Activated T-helper 9 cell treated with anti-CD3 and anti-CD28 coated beads, Interleukin-2, amount 50 U/mL, for 16 hours (primary cell): Measurements from ENCODE around the gene INVS.
"Not testable (repeated sequence)": the region's sequence is repeated elsewhere in the genome, so short reads cannot be mapped to it uniquely, and the experiment has no call there.

Experiments used
- DNase-seq: peaks from one replicate; pipeline ENCODE4 v3.0.0-alpha.2; 2020; ENCODE audit warnings: low read depth

INVS gene

DNA sequence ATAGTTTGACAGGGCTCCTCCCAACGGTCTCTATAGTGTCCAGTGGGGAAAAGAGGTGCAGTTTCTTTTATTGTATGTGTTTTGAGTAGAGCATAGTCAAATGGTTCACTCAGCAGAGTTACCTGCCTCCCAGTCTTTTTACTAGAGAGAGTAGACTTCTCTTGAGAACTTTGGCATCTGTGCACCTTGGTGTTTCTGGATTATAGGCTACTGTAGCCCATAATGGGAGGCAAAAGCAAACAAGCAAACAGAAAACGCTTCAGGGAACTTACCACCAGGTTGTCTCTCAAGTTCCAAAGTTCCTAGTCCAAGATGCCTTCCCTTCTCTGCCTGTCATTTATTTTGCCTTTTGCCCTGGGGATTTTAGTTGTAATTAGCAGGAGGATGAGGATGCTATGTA lies 26.2 kb downstream of the INVS start:
- no peak for DNase-seq

DNA sequence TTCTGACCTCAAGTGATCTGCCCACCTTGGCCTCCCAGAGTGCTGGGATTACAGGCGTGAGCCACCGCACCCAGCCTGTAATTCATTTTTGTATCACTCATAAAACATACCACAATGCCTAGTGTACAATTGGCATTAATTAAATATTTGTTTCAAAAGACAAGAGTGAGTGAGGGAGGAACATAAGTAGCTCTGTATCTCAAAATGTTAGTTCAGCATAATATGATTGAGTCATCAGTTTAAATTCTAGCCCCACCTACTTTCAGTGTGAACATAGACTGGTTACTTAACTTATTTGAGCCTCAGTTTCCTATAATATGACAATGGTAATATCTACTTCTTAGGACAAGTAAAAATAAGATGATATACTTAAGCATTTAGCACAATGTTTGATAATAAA lies 26.9 kb downstream of the INVS start:
- DNase-seq: no peak

DNA sequence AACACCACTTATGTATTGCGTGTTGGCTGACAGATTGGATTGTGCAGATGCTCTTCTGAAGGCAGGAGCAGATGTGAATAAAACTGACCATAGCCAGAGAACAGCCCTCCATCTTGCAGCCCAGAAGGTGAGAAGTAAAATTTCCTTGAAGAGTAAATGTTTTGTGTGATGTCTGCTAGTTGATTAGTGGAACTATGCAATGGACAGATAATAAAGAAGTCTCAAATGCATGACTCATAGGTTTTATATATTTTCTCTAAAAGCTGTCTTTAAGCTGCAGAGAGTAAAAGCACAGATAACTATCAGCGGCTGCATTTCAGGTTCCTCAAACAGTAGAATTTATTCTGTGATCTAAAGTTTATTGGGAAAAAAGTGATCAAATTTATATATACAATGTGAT lies 27.4 kb downstream of the INVS start:
- DNase-seq: no peak

DNA sequence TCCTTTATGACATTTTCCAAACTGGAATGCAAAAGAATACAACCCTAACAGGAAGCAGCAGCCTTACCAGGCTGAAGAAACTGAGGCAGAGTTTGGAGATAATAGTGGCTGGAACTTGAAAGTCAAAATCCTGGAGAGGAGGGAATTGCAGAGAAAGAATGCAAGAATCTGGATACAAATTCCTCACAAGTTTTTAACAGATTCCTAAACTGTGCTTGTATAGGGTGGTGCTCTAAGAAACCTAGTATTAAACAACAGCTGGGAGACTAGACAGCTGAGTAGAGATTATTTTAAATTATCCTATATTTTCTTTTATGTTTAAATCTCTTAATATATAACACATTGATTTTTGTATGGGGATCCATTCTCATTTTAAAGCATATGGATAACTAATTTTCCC lies 30.7 kb downstream of the INVS start:
- no peak for DNase-seq

DNA sequence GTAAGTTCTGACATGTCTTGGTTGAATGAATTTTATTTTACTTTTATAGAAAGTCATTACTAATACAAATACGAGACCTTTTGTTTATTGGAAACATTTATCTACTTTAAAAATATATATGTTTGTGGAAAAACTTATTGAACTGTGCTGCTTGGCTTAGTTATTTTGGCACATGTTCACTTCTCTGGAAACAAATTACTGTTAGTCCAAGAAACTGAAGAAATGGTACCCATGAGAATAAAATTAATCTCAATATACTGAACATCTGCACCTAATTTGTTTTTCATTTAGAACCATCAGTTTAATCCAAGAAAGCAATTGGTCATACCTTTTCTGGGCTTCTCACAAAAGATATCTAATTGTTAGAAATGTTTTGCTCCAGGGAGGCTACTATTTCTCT lies 32.2 kb downstream of the INVS start:
- DNase-seq: no peak

DNA sequence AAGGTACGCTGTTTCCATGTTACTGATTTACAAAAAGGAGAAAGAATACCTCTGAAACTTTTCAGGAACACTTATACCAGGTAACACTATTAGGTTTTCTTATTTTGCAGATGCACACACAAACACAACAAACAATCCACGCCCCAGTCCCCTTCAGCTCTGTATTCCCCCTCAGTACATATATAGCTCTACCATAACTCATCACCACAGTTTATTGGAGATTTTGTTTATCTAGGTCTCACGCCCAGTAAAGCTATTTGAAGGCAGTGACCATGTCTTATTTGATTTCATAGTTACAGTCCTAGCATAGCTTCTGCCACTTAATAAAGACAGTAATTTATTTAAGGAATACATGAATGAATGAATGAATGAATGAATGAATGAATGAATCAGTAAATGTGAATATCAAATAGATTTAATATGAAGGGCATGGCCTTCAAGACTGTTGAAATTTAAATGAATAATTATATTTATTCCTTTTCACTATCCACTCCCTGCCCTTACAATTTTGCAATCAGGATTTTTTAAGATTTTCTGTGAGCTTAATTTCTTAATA lies 32.9 kb downstream of the INVS start:
- DNase-seq: no peak

DNA sequence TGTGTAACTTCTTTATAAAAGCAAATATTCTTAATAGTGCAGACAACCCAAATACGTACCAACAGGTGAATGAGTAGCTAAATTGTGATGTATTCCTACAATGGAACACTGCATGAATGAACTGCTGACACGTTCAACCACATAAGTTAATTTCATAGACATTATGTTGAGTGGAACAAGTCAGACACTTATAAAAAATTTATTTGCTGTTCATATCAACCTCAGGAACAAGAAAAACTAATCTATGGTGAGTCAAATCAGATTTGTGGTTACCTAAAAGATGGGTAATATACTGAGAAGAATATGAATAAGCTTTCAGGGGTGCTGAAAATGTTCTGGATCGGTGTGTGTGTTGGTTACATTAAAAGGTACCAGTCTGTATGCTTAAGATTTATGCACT lies 35.7 kb downstream of the INVS start:
- no peak for DNase-seq

DNA sequence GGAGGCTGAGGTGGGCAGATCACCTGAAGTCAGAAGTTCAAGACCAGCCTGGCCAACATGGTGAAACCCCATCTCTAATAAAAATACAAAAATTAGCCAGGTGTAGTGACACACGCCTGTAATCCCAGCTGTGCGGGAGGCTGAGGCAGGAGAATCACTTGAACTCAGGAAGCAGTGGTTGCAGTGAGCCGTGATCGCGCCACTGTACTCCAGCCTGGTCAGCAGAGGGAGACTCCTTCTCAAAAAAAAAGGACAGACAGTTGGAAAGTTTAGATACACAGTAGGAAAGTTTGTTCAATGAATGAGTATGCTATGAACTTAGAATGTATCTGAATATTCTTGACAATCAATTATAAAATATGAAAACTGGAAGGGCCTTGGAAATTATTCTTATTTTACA lies 37.8 kb downstream of the INVS start:
- not testable (repeated sequence) for DNase-seq

DNA sequence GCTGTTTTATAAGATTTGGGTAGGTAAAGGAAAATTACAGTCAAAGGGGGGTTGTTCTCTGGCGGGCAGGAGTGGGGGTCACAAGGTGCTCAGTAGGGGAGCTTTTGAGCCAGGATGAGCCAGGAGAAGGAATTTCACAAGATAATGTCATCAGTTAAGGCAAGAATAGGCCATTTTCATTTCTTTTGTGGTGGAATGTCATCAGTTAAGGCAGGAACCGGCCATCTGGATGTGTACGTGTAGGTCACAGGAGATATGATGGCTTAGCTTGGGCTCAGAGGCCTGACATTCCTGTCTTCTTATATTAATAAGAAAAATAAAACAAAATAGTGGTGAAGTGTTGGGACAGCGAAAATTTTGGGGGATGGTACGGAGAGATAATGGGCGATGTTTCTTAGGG lies 41.3 kb downstream of the INVS start:
- DNase-seq: not testable (repeated sequence)

DNA sequence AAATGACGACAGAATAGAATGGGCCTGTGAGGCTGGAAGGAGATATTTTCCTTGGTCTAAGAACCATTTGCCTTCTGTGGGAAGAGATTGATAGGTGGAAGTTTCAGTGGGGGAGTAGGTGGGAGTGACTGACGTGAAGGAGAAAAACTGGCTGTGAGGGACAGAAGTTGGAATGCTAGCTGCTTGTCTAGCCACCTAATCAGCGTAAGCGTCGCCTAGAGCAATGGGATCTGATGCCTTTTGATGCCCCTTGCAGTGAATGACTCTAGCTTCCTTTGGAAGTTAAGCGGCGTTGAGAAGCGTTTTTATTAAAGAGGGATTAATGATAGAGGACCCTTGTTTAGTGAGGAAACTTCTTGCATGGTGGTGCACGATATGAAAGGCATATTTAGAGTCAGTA lies 42.8 kb downstream of the INVS start:
- not testable (repeated sequence) for DNase-seq

DNA sequence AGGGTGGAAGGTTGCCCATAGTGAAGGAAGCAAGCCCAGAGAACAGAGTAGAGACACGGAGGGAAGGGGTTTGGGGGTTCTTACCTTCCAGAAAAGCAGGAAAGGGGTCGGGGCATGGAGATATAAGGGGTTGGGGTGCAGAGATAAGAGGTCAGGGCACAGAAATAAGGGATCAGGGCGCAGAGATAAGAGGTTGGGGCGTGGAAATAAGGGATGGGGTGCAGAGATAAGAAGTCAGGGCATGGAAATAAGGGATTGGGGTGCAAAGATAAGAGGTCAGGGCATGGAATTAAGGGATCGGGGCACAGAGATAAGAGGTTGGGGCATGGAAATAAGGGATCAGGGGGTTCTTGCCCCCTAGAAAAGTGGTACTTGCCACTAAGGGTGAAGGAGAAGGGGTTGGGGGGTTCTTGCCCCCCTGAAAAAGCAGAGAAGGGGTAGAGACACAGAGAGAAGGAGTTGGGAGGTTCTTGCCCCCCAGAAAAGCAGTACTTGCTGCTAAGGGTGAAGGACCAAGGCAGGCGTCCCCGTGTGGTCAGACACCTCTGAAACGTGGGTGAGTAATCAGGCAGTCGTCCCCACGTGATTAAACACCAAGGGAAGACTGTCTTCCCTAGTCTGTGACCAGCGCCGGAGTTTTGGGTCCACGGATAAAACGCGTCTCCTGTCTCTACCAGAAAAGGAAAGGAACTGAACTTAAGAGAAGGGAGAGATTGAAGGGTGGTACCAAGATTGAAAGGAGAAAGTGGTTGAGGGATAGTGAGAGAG lies 46.3 kb downstream of the INVS start:
- DNase-seq: not testable (repeated sequence)

DNA sequence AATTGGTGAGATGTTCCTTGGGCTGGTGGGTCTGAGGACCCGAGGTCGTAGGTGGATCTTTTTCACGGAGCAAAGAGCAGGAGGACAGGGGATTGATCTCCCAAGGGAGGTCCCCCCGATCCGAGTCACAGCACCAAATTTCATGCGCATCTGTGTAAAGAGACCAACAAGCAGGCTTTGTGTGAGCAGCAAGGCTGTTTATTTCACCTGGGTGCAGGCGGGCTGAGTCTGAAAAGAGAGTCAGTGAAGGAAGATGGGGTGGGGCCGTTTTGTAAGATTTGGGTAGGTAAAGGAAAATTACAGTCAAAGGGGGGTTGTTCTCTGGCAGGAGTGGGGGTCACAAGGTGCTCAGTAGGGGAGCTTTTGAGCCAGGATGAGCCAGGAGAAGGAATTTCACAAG lies 46.9 kb downstream of the INVS start:
- not testable (repeated sequence) for DNase-seq

DNA sequence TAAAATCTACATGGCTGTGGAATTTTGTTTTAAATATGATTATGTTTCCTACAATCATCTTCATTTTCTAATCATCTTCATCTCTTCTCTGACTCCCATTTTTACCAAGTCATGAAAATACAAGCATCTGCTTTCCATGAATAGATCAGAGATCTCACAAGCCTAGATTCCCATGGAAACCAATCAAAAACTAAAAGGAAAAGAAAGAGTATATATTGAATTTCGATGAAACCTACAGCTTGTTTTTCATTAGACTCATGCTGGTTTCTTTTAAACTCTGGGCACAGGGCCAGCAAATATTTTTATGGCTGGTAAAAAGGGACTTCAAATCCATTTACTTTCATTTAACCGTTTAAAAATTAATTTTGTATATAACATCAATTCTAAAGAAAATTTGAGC lies 51.2 kb downstream of the INVS start:
- no peak for DNase-seq

DNA sequence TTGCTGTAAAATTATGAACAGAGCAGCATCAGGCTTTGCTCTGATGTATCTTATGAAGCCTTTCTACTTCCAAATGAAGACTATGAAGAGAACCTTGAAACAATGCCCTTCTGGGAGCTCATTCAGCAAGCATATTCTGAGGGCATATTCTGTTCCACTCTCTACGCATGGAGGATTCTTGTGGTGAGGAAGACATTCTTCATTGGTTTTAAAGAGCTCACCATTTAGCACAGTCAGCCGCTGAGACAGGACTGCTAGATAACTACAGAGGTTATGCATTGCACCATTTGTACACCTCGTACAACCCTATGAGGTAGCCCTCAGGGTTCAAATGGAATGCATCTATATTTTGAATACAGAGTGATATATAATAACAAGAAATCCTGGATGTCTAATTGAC lies 61.0 kb downstream of the INVS start:
- DNase-seq: no peak

DNA sequence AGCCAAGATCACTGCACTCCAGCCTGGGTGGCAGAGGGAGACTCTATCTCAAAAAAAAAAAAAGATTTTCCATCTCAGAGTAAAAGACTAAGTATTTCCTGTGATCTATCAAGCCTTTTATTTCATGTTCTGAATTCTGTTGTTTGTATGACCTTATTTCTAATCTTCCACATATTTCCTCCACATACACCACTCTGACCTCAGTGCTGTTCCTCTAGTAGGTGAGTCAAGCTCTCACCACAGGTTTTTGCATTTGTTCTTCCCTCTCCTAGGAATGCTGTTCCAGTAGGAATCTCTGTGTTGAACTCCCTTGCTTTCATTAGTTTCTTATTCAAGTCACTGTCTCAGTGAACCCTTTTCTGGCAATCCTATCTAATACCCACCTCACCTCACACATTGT lies 68.1 kb downstream of the INVS start:
- DNase-seq: no peak

DNA sequence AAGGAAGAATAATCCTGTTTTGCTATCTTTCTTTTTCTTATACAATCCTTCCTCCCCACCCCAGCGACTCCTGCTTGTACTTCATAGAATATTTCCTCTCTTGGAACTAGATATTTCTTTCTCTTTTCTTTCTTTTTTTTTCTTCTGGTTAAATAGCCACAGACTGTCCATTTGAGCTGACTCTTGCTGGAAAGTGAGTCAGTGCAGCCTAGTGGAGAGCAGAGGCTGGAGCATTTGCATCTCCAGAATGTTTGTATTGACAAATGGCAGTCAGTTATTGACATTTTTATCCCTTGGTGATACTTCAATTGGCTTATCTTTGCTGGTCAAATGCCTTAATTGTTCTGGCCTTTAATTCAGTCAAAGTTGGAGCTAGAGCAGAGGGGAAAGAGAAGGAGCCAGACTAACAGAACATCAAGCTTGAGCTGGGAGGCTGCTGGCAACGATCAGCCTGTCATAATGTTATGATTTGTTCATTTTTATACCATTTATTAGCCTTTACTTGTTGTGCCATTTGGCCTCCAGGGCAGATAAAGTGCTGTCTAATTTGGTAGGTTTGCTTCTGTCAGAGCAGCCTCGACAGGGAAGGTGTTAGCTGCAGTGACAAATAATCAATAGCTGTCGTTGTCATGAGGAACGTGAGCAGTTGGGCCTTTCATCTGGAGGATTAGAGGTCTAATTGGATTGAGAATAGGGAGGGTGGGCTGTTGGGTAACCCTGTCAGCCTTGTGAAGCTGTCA lies 69.0 kb downstream of the INVS start:
- DNase-seq: no peak

DNA sequence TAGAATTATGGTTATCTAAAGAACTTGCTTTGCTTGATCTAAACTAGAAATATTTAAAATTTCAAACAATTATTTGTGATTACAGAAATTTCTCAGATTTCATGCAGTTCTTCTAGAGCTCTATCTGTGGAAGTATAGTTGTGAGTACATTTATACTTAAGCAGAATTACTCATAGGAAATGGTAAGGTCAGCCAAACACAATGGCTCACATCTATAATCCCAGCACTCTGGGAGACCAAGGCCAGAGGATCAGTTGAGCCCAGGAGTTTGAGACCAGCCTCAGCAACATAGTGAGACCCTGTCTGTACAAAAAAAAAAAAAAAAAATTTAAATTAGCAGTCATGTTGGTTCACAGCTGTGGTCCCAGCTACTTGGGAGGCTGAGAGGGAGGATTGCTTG lies 71.0 kb downstream of the INVS start:
- DNase-seq: no peak

DNA sequence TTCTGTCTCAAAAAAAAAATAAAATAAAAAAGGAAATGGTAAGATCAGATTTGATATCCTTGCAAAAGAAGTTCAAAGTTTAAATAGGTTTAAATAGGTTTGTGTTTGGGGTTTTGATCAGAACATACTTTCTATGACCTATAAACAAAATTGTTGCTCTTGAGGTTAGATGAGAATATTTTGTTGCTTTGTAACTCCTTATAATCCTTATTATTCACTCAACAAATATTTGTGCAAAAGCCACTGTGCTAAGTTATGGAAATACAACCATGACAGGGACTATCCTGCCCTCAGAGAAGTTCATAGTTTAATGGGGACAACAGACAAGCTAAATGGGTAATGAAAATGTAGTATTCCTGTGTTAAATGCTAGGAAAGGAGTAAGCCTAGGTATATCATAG lies 71.5 kb downstream of the INVS start:
- DNase-seq: no peak

DNA sequence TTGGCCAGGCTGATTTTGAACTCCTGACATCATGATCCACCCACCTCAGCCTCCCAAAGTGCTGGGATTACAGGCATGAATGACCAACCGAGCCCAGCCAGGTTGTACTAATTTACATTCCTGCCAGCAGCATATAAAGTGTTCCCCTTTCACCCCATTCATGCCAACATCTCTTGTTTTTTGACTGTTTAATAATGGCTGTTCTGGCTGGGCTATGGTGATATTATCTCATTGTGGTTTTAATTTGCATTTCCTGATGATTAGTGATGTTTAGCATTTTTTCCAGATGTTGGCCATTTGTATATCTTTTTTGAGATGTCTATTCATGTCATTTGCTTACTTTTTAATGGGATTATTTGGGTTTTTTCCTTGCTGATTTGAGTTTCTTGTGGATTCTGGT lies 87.3 kb downstream of the INVS start:
- DNase-seq: no peak

DNA sequence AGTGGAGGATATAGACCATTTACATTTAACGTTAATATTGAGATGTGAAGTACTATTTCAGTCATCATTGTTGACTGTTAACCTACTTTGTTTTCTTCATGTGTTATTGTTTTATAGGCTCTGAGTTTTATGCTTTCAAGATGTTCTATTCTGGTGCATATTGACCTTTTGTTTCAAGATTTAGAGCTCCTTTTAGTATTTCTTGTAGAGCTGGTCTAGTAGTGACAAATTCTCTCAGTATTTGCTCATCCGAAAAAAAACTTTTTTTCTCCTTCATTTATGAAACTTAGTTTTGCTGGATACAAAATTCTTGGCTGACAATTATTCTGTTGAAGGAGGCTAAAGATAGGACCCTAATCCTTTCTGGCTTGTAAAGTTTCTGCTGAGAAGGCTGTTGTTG lies 91.3 kb downstream of the INVS start:
- no peak for DNase-seq

DNA sequence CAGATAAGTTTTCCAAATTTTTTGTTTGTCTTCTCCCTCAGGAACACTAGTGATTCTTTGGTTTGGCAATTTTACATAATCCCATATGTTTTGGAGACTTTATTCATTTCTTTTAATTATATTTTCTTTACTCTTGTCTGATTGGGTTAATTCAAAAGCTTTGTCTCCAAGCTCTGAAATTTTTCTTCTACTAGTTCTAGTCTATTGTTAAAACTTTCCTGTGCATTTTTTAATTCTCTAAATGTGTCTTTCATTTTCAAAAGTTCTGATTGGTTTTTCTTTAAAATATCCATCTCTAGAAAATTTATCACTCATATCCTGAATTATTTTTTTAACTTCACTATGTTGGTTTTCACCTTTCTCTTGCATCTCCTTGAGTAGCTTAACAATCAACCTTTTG lies 92.2 kb downstream of the INVS start:
- DNase-seq: no peak

DNA sequence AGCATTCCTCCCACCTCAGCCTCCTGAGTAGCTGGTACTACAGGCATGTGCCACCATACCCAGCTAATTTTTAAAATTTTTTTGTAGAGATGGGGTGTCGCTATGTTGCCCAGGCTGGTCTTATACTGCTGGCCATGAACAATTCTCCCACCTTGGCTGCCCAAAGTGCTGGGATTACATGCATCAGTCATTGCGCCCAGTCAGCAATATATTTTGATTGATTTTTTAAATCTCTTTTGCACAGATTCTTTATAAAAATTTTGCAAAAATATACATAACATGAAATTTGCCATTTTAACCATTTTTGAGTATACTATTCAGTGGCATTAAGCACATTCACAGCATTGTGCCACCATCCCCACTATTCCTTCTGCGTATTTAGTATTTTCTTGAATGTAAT lies 94.0 kb downstream of the INVS start:
- no peak for DNase-seq

DNA sequence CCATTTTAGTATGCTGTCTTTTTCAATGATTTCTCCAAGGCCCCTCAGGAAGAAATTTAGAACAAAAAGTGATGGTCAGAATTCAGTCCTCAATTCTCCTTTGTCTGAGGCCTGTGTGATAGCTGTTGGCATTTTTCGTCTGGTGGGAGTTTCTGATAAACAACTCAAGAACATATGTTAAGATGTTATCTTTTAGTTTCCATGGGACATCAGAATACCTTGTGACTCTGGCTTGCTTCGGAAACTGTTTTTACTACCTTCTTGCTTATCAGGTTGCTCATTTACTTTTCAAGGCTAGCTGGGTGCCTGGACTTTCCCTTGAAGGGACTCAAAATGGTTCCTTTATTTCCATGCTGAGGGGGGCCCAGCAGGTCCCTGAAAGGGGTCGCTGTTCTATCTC lies 97.2 kb downstream of the INVS start:
- no peak for DNase-seq

DNA sequence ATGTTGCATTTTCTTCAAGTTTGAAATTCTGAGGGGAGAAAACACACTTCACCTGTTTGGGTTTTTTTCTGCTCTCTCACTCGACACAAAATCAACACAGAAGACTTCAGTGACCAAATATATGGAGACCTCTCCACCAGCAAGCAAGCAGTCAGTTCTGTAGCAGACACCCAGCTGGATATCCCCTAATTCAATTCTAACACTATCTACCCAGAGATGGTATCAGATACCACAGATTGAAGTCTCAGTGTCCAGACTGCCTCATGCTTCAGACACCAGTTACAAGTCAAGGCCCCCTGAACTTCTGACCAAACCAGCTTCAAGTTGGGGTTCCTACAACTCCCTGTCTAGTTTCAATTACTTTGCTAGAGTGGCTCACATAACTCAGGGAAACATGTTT lies 97.8 kb downstream of the INVS start:
- DNase-seq: no peak
